Mucosa of descending colon (tissue), 3 donors: Measurements from ENCODE around the gene SLC5A5. TPM values are rescaled to one million over a fixed set of nuclear protein-coding genes. Genes with fewer than 3 reads are reported as not detected.

Source experiments
- ATAC-seq: fragments of 200-7000 bp; cut with Tn5 transposase; one replicate; pipeline ENCODE4 v1.9.1; 2020; ENCODE audit warnings: mild to moderate bottlenecking, moderate library complexity
- DNase-seq, 3 donors: peaks; one replicate each; pipeline ENCODE4 v3.0.0-alpha.2; 2020
- H3K36me3 ChIP-seq: fragments of 200-600 bp; one replicate; pipeline ENCODE4 v1.8.0; 2021; ENCODE audit warnings: low read depth, mild to moderate bottlenecking
- H3K4me1 ChIP-seq: fragments of 200-600 bp; one replicate; pipeline ENCODE4 v1.8.0; 2021; ENCODE audit warnings: low read depth, mild to moderate bottlenecking
- H3K4me3 ChIP-seq: fragments of 200-600 bp; one replicate; pipeline ENCODE4 v1.8.0; 2021; ENCODE audit warnings: mild to moderate bottlenecking
- H3K9me3 ChIP-seq: fragments of 200-600 bp; one replicate; pipeline ENCODE4 v1.8.0; 2021; ENCODE audit warnings: mild to moderate bottlenecking
- intact Hi-C, 2 donors: fragments of 100-400 bp; cut with DNase I in 1 of 2; cut with micrococcal nuclease in 1 of 2; formaldehyde crosslinking; loops; one replicate each; pipeline versions ENCODE4 v1.11.0 to v1.11.1; 2022; cut with DNase I, micrococcal nuclease
- total RNA-seq, 3 donors: library from RNA; stranded (reverse); fragmentation: NEBNext Ultra II Directional in 2 of 3; extraction: Animal tissue kit (Norgen Biotek cat#: 25700) in 2 of 3; gene quantifications; one replicate each; pipeline versions ENCODE4 v1.2.1 to v1.2.4, GENCODE V29; 2021 to 2023
- TF ChIP-seq, protein P1 (sequence below): fragments of 200-600 bp; IDR thresholded peaks from one replicate; pipeline ENCODE4 v1.8.0; 2022; ENCODE audit warnings: antibody characterized with exemption, mild to moderate bottlenecking
- donor health status: DM: no; HTN: no; CAD: no; lungs with moderate emphysema.
- donor health status: DM: no; HTN: no; CAD: no.
- donor health status: DM: no; HTN: yes; CAD: no.

The SLC5A5 gene
- total RNA-seq, 3 donors from 2014 or later = 0.19 TPM; not detected in 2

DNA sequence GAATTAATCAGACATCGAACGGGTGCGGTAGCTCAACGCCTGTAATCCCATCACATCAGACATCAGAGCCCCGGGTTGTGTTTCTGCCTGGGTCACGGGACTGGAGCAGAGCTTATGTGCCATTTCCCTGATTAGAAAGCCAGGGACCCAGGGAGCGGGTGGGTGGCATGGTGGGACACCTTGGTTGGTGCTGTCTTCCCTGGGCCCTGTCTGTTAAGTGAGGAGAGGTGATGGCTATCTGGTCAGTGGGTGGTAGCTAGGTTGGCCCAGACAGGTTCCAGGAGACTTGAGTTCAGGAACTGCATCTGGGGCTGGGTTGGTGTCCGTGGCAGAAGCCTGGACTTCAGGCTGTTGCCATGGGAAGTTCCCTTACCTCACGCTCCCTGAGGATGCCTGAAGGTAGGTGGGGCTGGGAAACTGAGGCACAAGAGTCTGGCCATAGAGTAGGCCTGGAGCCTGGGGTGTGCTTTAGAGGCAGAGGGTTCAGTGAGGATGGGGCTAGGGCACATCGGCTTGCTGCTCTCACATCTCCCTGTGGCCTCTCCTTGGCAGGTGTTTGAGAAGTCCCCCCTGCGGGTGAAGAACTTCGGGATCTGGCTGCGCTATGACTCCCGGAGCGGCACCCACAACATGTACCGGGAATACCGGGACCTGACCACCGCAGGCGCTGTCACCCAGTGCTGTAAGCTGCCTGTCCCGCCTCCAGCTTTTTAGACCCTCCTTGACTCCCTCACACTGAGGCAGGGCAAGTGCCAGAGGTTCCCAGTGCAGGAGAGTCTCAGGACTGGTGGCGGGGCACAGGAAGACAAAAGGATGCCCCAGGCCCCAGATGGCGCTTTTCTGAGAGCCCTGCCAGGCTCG lies 10.0 kb upstream of the SLC5A5 start:
- peaks cover 54% of the 10 kb centered on the region for H3K4me1 ChIP-seq
- ATAC-seq (no peak), DNase-seq (no peak)
- H3K9me3 ChIP-seq = no peaks in the 10 kb centered on the region
- H3K36me3 ChIP-seq = peaks cover 5% of the 10 kb centered on the region
- intact Hi-C loops = no loop called here
- H3K4me3 ChIP-seq = no peak overlapping the region
- TF ChIP-seq, protein P1, sequence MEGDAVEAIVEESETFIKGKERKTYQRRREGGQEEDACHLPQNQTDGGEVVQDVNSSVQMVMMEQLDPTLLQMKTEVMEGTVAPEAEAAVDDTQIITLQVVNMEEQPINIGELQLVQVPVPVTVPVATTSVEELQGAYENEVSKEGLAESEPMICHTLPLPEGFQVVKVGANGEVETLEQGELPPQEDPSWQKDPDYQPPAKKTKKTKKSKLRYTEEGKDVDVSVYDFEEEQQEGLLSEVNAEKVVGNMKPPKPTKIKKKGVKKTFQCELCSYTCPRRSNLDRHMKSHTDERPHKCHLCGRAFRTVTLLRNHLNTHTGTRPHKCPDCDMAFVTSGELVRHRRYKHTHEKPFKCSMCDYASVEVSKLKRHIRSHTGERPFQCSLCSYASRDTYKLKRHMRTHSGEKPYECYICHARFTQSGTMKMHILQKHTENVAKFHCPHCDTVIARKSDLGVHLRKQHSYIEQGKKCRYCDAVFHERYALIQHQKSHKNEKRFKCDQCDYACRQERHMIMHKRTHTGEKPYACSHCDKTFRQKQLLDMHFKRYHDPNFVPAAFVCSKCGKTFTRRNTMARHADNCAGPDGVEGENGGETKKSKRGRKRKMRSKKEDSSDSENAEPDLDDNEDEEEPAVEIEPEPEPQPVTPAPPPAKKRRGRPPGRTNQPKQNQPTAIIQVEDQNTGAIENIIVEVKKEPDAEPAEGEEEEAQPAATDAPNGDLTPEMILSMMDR = no peak

GRCh38 chr19:17862711-17863519 lies 8.8 kb upstream of the SLC5A5 start:
- H3K36me3 ChIP-seq = peaks cover 5% of the 10 kb centered on the region
- H3K4me3 ChIP-seq = no peak overlapping the region
- DNase-seq (peak in 1 of 3 donors; percentile 60), ATAC-seq (no peak)
- peaks cover 54% of the 10 kb centered on the region for H3K4me1 ChIP-seq
- TF ChIP-seq, protein P1 = no peak
- H3K9me3 ChIP-seq = no peaks in the 10 kb centered on the region
- intact Hi-C loops = no loop called here

- intact Hi-C loops = no loop called here
- no peak overlapping the region for H3K4me3 ChIP-seq
- H3K4me1 ChIP-seq = peaks cover 54% of the 10 kb centered on the region
- TF ChIP-seq, protein P1 = no peak
- H3K9me3 ChIP-seq = no peaks in the 10 kb centered on the region
- DNase-seq = no peak
- peaks cover 5% of the 10 kb centered on the region for H3K36me3 ChIP-seq
- no peak for ATAC-seq
Measured at GRCh38 chr19:17863520-17864182, 8.1 kb upstream of the SLC5A5 start.

DNA sequence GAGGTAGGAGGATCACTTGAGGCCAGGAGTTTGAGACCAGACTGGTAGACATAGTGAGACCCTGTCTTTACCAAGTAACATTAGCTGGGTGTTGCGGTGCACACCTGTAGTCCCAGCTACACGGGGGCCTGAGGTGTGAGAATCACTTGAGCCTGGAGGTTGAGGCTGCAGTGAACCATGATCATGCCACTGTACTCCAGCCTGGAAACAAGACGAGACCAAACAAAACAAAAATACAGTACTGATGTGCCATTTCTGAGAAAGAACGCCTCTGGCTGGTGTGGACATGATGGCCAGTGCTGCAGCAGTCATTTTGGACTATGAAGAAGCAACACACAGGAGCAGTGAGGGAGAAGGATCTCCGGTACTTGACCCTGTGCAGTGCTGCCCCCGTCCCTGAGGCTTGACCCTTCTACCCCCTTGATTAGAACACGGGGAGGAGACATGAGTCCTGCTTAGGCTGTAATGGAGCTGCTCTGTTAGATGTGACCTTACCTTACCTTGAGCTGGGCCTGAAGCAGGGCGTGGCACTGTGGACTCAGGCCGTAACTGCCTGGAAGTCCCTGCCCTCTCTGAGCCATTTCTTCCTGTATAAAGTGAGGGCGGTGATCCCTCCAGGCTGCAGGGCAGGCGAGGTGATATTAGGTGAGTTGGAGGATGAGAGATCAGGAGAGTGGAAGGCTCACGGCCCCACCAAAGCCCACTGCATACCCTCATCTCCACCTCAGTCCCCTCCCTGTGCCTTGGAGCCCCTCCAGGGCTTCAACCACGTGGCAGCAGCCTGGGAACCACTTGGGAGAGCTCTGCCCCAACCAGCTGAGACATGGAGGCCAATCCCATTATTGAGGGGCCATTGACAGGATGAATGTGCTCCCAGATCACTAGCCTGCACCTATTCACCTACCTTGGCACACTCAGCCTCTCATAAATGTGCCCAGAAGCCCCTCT lies 6.1 kb upstream of the SLC5A5 start:
- H3K4me3 ChIP-seq = no peak overlapping the region
- intact Hi-C loops = no loop called here
- DNase-seq = peak; percentile 84 to 87 (median 87)
- ATAC-seq = peak; percentile 91
- peaks cover 45% of the 10 kb centered on the region for H3K4me1 ChIP-seq
- TF ChIP-seq, protein P1 = no peak
- no peaks in the 10 kb centered on the region for H3K9me3 ChIP-seq
- peaks cover 5% of the 10 kb centered on the region for H3K36me3 ChIP-seq
